SU-DHL-6 (cell line): Measurements from ENCODE around the gene TRRAP.

Experiments used
- H2AFZ ChIP-seq: fragments of 200-600 bp; sonication (generic); 2 replicates; pipeline ENCODE4 v1.6.1; 2014; ENCODE audit warnings: low read depth, mild to moderate bottlenecking, moderate library complexity, mixed read lengths, antibody characterized with exemption, low read length; ENCODE audit not compliant: severe bottlenecking
- H3F3A ChIP-seq: fragments of 200-600 bp; shearing (Covaris generic); 2 replicates; pipeline ENCODE4 v1.6.0; 2016; ENCODE audit warnings: antibody characterized with exemption, mild to moderate bottlenecking; ENCODE audit not compliant: insufficient read depth
- H3K27ac ChIP-seq: fragments of 200-600 bp; sonication (generic); 2 replicates; pipeline ENCODE4 v1.5.1; 2016; ENCODE audit warnings: low read depth, mild to moderate bottlenecking, low read length, moderate library complexity, mixed read lengths
- H3K27me3 ChIP-seq: fragments of 200-600 bp; sonication (generic), shearing (Covaris generic); 2 replicates; pipeline ENCODE4 v1.6.0; 2014; ENCODE audit warnings: mild to moderate bottlenecking, low read length
- H3K36me3 ChIP-seq: fragments of 200-600 bp; sonication (generic); 2 replicates; pipeline ENCODE4 v1.6.1; 2014; ENCODE audit warnings: mild to moderate bottlenecking, low read length, mixed read lengths
- H3K4me2 ChIP-seq: fragments of 300-600, 200-600 bp; shearing (Covaris generic), sonication (generic); 2 replicates; pipeline ENCODE4 v1.6.0; 2014; ENCODE audit warnings: low read length, low read depth, mild to moderate bottlenecking; ENCODE audit not compliant: poor library complexity, severe bottlenecking
- H3K4me3 ChIP-seq: fragments of 200-600 bp; sonication (generic); 2 replicates; pipeline ENCODE4 v1.5.1; 2014; ENCODE audit warnings: antibody characterized with exemption, low read length, mild to moderate bottlenecking, mixed read lengths; ENCODE audit not compliant: insufficient read depth, poor library complexity, severe bottlenecking
- H3K79me2 ChIP-seq: fragments of 200-600 bp; sonication (generic); 2 replicates; pipeline ENCODE4 v1.6.1; 2014; ENCODE audit warnings: mild to moderate bottlenecking, low read length, moderate library complexity; ENCODE audit not compliant: insufficient read depth
- H3K9ac ChIP-seq: fragments of 200-600 bp; sonication (generic); 2 replicates; pipeline ENCODE4 v1.7.0; 2014; ENCODE audit warnings: mild to moderate bottlenecking, low read length
- H3K9me2 ChIP-seq: fragments of 200-600 bp; sonication (generic); replicated peaks from 2 replicates; pipeline ENCODE4 v1.6.1; 2014; ENCODE audit warnings: low read length; ENCODE audit not compliant: insufficient read depth
- H3K9me3 ChIP-seq: fragments of 200-600 bp; sonication (generic); 2 replicates; pipeline ENCODE4 v1.6.1; 2014; ENCODE audit warnings: low read length, mixed read lengths; ENCODE audit not compliant: insufficient read depth
- H4K20me1 ChIP-seq: fragments of 200-600 bp; sonication (generic); 2 replicates; pipeline ENCODE4 v1.6.1; 2014; ENCODE audit warnings: low read depth, mild to moderate bottlenecking, antibody characterized with exemption, low read length, moderate library complexity, mixed read lengths
- EZH2phosphoT487 ChIP-seq: fragments of 200-600 bp; sonication (generic), shearing (Covaris generic); conservative IDR thresholded peaks from 2 replicates; pipeline ENCODE4 v1.6.1; 2018; ENCODE audit warnings: mild to moderate bottlenecking, antibody characterized with exemption, low read length, moderate library complexity, mixed read lengths
- TF ChIP-seq, protein P1 (sequence below): fragments of 200-600 bp; sonication (generic); IDR thresholded peaks from one replicate; pipeline ENCODE4 v1.5.1; 2017; ENCODE audit warnings: antibody characterized with exemption, mild to moderate bottlenecking, low read length, moderate library complexity; ENCODE audit not compliant: insufficient read depth, poor library complexity, severe bottlenecking

Gene TRRAP

DNA sequence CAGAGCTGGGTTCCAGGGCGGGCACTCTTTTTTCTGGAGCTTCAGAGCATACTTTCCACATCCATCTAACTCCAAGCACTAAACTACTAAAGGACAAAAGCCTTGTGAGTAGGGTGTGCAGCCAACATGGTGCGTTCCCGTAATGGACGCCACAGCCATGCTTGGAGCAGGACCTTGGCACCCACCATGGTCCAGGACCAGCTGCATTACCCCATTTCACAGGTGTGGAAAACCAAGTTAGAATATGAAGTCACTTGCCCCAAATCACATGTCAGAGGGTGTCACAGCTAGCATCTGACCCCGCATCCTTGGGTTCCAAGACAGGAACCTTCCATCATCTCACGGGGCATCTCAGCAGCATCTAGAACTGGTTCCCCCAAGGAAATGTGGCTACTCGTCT lies 153.2 kb downstream of the TRRAP start:
- no peak overlapping the region for H3K4me2 ChIP-seq
- H4K20me1 ChIP-seq: no peaks in the 10 kb centered on the region

DNA sequence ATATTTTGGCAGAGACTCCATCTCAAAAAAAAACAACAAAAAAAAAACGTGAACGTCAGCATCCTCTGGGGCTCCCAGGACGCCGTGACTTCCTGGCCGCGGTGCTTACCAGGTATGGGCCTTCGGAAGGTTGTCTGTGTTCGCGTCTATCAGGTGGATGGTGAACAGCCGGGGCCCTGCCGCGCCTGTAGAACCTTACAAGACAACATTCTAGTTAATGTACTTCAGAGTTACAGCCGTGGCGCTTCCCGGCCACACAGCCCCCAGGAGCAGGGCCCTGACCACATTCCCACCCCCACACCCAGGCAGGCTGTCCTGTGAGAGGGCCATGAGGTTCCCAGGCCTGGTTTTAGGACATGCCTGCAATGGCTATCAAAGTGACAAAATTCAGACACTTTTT lies 154.6 kb downstream of the TRRAP start:
- Histone ChIP-seq H3K9me2 (no peaks in the 10 kb centered on the region), H3K4me2 (no peak overlapping the region), H3K36me3 (peaks cover 13% of the 10 kb centered on the region; the same call in 1 of the 2 replicates), H3K27ac (no peak overlapping the region), H4K20me1 (no peaks in the 10 kb centered on the region), H3K79me2 (no peaks in the 10 kb centered on the region), H3K9ac (no peak overlapping the region), H3K27me3 (no peaks in the 10 kb centered on the region), H3F3A (no peaks in the 10 kb centered on the region), H3K4me3 (no peak overlapping the region), H2AFZ (no peak overlapping the region), H3K9me3 (no peaks in the 10 kb centered on the region)
- TF ChIP-seq, protein P1, sequence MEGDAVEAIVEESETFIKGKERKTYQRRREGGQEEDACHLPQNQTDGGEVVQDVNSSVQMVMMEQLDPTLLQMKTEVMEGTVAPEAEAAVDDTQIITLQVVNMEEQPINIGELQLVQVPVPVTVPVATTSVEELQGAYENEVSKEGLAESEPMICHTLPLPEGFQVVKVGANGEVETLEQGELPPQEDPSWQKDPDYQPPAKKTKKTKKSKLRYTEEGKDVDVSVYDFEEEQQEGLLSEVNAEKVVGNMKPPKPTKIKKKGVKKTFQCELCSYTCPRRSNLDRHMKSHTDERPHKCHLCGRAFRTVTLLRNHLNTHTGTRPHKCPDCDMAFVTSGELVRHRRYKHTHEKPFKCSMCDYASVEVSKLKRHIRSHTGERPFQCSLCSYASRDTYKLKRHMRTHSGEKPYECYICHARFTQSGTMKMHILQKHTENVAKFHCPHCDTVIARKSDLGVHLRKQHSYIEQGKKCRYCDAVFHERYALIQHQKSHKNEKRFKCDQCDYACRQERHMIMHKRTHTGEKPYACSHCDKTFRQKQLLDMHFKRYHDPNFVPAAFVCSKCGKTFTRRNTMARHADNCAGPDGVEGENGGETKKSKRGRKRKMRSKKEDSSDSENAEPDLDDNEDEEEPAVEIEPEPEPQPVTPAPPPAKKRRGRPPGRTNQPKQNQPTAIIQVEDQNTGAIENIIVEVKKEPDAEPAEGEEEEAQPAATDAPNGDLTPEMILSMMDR: no peak
- TF ChIP-seq EZH2phosphoT487: no peak

More for the DNA sequence above, 153.2 kb downstream of the TRRAP start:
- TF ChIP-seq EZH2phosphoT487: no peak
- TF ChIP-seq, protein P1: no peak
- Histone ChIP-seq H3K4me3 (no peak overlapping the region), H3K36me3 (peaks cover 13% of the 10 kb centered on the region; the same call in 1 of the 2 replicates), H3K27ac (no peak overlapping the region), H3K27me3 (no peaks in the 10 kb centered on the region), H3K79me2 (no peaks in the 10 kb centered on the region), H3K9ac (no peak overlapping the region), H3K9me3 (no peaks in the 10 kb centered on the region), H2AFZ (no peak overlapping the region), H3K9me2 (no peaks in the 10 kb centered on the region), H3F3A (no peaks in the 10 kb centered on the region)

DNA sequence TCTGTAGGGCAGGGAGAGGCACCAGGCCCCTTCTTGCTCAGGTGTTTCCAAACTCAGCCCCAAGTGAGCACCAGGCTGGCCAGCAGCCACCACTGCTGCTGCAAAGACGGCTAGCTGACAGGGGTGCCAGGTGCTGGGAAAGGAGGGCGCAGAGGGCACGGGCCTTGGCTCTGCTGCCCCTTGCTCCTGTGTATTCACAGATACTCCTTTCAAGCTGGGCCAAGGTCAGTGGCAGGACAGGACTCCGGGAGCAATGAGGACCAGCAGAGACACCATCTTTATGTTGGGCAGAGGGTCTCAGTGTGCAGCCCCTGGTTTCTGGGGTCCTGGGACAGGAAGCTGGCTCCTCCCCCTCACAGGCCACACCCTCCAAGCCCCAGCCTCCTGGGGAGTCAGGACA lies 155.4 kb downstream of the TRRAP start:
- no peaks in the 10 kb centered on the region for H3K79me2 ChIP-seq
- H3K4me2 ChIP-seq: no peak overlapping the region
- no peaks in the 10 kb centered on the region for H3K9me3 ChIP-seq
- H3K9ac ChIP-seq: no peak overlapping the region
- no peak overlapping the region for H3K4me3 ChIP-seq
- H3K36me3 ChIP-seq: peaks cover 13% of the 10 kb centered on the region; the same call in 1 of the 2 replicates
- H2AFZ ChIP-seq: no peak overlapping the region
- TF ChIP-seq, protein P1: no peak
- no peak for TF ChIP-seq EZH2phosphoT487
- no peaks in the 10 kb centered on the region for H3F3A ChIP-seq
- H3K27me3 ChIP-seq: no peaks in the 10 kb centered on the region
- no peak overlapping the region for H3K27ac ChIP-seq
- H4K20me1 ChIP-seq: no peaks in the 10 kb centered on the region
- H3K9me2 ChIP-seq: no peaks in the 10 kb centered on the region
